Stomach (tissue), 4 donors: ENCODE data around the gene KMT2E.

Source experiments
- CTCF ChIP-seq, 7 experiments: fragments of 450-650 bp in 4 of 7; fragments of 200-600 bp in 3 of 7; sonication (generic) in 3 of 7; IDR thresholded peaks; one replicate each; pipeline ENCODE4 v1.5.1; 2016 to 2019; ENCODE audit warnings: antibody characterized with exemption in 7 of 7, control low read depth in 2 of 7, mild to moderate bottlenecking in 1 of 7
- EP300 ChIP-seq: sonication (generic); formaldehyde crosslinking; IDR thresholded peaks from one replicate; pipeline ENCODE4 v1.6.1; 2017; ENCODE audit warnings: antibody characterized with exemption
- POLR2A ChIP-seq, 4 donors: fragments of 450-650 bp; IDR thresholded peaks; one replicate each; pipeline ENCODE4 v1.6.1; 2016; ENCODE audit warnings: antibody characterized with exemption in 4 of 4, control low read depth in 2 of 4, mild to moderate bottlenecking in 1 of 4, moderate library complexity in 1 of 4

GRCh38 chr7:105024734-105025133 is 10.7 kb downstream of the KMT2E start:
- TF ChIP-seq CTCF (IDR thresholded peaks at IDR 0.05) (no peak), EP300 (no peak), POLR2A (IDR thresholded peaks at IDR 0.05) (no peak)
